Gastrocnemius medialis (tissue), 4 donors: Measurements from ENCODE around the gene MYL11.

ENCODE experiments used
- POLR2A ChIP-seq, 2 donors: fragments of 450-650 bp; IDR thresholded peaks; one replicate each; pipeline ENCODE4 v1.6.1; 2017; ENCODE audit warnings: antibody characterized with exemption in 2 of 2, mild to moderate bottlenecking in 2 of 2, moderate library complexity in 2 of 2
- TF ChIP-seq, protein P1 (sequence below), 5 experiments: fragments of 450-650 bp in 3 of 5; fragments of 200-600 bp in 2 of 5; sonication (generic) in 2 of 5; IDR thresholded peaks in 4 of 5; conservative IDR thresholded peaks in 1 of 5; 1 replicate in 4 of 5; 2 replicates in 1 of 5; pipeline ENCODE4 v1.5.1; 2016 to 2019; ENCODE audit warnings: antibody characterized with exemption in 5 of 5, mild to moderate bottlenecking in 3 of 5, moderate library complexity in 3 of 5

DNA sequence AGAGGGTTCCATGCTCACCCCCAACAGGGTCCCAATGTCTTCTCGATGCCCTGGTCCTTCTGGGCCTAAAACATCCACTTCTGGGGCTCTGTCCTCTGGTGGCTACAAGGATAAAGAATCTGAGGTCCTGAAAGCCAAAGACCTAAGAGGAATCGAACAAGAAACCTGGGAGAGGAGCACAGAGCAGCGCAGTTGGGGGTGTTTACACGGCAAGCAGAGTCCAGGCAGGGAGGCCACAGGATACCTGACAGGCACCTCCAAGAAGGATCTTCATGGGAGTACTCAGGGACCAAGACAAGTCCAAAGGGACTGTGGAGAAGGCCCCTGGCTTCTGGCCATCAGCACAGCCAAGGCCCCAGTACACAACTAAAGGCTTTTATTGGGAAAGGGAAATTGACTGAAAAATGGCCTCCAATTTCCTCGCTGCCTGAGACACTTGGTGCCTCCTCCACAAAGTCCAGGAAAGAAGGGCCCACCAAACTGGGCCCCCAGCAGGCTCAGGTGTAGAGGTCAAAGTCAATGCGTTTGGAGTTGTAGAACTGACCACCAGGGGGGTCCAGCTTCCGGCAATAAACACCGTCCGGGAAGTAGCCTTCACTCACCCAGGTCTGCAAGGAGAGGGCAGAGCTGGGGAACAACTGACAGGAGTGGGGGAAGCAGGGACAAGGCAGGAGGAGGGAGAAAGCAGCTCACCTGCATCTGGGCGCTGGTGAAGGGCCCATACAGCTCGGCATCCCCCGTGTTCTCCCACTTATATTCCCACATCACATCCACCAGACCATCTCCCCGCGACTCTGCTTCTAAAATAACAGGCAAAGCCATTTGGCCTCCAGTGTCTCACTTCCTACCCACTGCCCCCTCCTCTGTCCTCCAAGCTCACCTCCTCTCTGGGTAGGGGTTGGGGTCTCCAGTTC is 21.9 kb upstream of the MYL11 start:
- TF ChIP-seq, protein P1, sequence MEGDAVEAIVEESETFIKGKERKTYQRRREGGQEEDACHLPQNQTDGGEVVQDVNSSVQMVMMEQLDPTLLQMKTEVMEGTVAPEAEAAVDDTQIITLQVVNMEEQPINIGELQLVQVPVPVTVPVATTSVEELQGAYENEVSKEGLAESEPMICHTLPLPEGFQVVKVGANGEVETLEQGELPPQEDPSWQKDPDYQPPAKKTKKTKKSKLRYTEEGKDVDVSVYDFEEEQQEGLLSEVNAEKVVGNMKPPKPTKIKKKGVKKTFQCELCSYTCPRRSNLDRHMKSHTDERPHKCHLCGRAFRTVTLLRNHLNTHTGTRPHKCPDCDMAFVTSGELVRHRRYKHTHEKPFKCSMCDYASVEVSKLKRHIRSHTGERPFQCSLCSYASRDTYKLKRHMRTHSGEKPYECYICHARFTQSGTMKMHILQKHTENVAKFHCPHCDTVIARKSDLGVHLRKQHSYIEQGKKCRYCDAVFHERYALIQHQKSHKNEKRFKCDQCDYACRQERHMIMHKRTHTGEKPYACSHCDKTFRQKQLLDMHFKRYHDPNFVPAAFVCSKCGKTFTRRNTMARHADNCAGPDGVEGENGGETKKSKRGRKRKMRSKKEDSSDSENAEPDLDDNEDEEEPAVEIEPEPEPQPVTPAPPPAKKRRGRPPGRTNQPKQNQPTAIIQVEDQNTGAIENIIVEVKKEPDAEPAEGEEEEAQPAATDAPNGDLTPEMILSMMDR (IDR thresholded peaks at IDR 0.05 in 4 of 5, conservative IDR thresholded peaks at IDR 0.05 in 1 of 5): peak in 3 of 5 experiments; percentile 15 to 25 (median 20)
- TF ChIP-seq POLR2A (IDR thresholded peaks at IDR 0.05): no peak
